GM19035 (cell line): ENCODE data around the gene LTB.

Experiments
- ATAC-seq: cut with Tn5 transposase; IDR thresholded peaks from one replicate; pipeline ENCODE4 v1.9.1; 2021; ENCODE audit not compliant: unreplicated experiment

Gene LTB

GRCh38 chr6:31531771-31532643 lies 50.2 kb downstream of the LTB start:
- no peak for ATAC-seq

- no peak for ATAC-seq
Measured at GRCh38 chr6:31531162-31531561, 51.1 kb downstream of the LTB start.

GRCh38 chr6:31530659-31531058 lies 51.6 kb downstream of the LTB start:
- ATAC-seq = no peak
